Fibroblast of pulmonary artery (primary cell): ENCODE measurements around the gene DIPK1A.

Experiments
- DNase-seq: peaks from one replicate; pipeline ENCODE4 v3.0.0-alpha.2; 2010; ENCODE audit warnings: low read depth
- H3K4me3 ChIP-seq: replicated peaks from 2 replicates; pipeline ENCODE4 v1.5.1; 2011; ENCODE audit warnings: low read depth, mild to moderate bottlenecking, control low read depth, low read length, moderate library complexity
- CTCF ChIP-seq: IDR thresholded peaks from 2 replicates; pipeline ENCODE4 v1.5.1; 2011; ENCODE audit warnings: mild to moderate bottlenecking, control low read depth, low read length, inconsistent platforms; ENCODE audit errors: missing control alignments

Gene DIPK1A

GRCh38 chr1:92921031-92922023, 39.9 kb downstream of the DIPK1A start:
- no peak for TF ChIP-seq CTCF
- no peak overlapping the region for H3K4me3 ChIP-seq
- no peak for DNase-seq

- no peak for TF ChIP-seq CTCF
- no peak overlapping the region for H3K4me3 ChIP-seq
- no peak for DNase-seq
These were observed 44.4 kb downstream of the DIPK1A start for GRCh38 chr1:92916899-92917298.

GRCh38 chr1:92915547-92915946, 45.7 kb downstream of the DIPK1A start:
- DNase-seq, result no peak
- no peak for TF ChIP-seq CTCF
- H3K4me3 ChIP-seq, result no peak overlapping the region

DNA sequence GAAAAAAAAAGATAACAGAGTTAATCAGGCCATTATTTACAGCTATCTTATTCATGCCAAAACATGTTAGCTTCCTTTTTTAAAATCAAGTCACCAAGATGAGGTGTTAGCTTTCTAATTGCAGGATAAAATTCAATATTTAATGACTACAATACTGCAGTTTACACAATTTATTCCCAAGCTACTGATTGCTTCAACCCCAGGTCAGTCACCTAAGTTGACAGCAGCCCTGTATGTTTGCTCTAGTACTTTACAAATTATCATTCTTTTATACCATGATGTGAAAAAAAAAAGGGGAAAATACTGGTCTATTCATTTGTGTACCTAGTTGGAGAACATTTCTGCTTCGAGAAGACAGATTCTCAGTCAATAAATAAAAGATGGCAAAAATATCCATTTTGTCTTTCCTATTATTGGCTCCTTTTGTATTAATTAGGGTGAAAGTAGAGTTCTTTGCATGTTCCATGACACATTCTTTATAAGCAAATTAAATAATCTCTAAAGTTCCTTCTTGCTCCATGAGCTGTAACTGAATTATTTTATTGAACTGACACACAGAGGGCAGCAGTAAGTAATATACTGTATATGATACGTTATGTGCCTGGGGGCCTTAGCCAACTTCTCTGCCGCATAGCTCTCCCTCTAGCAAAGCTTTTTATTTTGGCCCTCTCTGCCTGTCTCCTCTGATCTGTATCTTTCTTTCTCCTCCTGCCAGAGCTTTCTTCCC, 48.0 kb downstream of the DIPK1A start:
- no peak for DNase-seq
- no peak overlapping the region for H3K4me3 ChIP-seq
- no peak for TF ChIP-seq CTCF

- no peak overlapping the region for H3K4me3 ChIP-seq
- TF ChIP-seq CTCF, result no peak
- DNase-seq, result no peak
These were observed 51.2 kb downstream of the DIPK1A start for GRCh38 chr1:92910081-92910480.

DNA sequence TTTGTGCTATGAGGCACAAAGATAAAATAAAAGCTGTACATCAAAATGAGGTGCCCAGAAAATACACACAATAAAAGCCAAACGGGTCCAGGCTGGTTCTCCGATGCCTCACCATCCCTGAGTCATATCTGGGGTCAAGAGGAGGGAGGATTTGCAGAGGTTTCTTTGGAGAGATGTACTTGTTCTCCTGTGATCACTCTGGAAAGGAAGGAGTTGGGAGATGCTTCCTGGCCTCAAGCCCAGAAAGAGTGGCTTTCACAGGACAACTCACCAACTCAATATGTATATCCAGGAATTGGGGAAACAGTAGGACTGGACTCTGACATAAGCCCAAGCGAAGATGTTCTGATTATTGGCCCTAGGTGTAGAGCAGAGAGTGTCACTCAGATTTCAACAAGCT, 51.9 kb downstream of the DIPK1A start:
- no peak for TF ChIP-seq CTCF
- DNase-seq, result peak; percentile 63
- no peak overlapping the region for H3K4me3 ChIP-seq
